GM21529 (cell line): ENCODE data around the gene PJA2.
"Not testable (repeated sequence)": the region's sequence is repeated elsewhere in the genome, so short reads cannot be mapped to it uniquely, and the experiment has no call there.

Experiments used
- ATAC-seq: cut with Tn5 transposase; IDR thresholded peaks from one replicate; pipeline ENCODE4 v1.9.1; 2021; ENCODE audit not compliant: unreplicated experiment

Gene PJA2

GRCh38 chr5:109409844-109410388 is at the start of gene PJA2:
Gene PJA2 (minus strand): TSS chr5:109409974. CDS start chr5:109383433, 26,541 bp downstream.
- peak; percentile 81 for ATAC-seq

DNA sequence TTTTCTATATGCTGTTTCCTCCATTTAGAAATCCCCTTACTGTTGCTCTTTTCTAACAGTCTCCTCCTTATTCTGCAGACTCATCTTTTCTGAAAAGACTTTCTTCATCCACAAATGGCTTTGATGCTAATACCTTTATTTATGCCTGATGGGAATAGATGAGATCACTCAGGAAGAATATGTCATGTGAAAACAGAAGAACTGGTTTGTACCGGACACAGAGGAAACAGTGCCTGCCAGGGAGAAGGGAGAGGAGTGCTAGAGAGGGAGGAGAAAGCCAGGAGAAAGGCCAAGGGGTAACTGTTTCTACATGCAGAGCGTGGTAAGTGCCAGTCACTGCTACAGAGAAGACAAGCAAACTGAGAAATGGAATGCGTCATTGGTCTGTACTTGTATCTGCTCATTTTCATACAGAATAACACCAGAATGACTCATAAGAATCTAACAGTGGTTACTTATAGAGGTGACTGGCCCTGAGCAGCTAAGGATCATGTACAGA is 45.9 kb upstream of the PJA2 start:
- ATAC-seq, result peak; percentile 100

DNA sequence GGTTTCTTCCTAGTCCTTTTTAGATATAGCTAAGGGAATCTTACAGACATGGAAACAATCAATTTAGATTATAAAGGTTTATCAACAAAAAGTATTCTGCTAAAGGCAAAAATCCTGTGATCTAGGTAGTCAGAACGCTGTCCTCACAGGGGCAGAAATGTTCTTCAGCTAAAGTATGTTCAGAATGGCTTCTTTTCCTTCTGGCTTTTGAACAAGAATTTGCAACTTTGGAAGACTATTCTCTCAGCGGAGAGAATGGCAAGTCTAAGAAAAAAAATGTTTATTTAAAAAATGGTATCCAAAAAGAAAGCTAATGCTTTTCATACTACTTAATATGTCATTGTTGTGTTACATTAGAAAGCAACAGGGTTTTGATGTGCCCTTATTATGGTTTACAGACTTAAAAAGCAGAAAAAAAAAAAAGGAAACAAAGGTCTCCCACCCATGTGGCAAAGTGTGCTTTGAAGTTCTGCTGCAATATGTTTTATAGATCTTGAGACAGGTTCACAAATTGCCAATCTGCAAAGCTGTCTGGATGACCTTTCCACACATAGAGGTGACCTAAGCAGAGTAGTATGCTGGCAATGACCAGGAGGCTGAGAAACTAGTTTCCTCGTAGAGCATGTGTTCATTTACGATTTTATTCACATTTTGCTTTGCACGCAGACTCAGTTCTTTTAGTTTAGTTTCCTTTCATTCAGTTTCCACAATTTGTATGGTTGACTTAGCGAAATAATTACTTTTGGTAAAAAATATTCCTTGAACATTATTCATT is 45.1 kb upstream of the PJA2 start:
- ATAC-seq, result no peak

- ATAC-seq, result no peak
Measured at GRCh38 chr5:109453251-109453650, 43.5 kb upstream of the PJA2 start.

- ATAC-seq, result no peak
Measured at GRCh38 chr5:109452661-109453060, 42.9 kb upstream of the PJA2 start.

DNA sequence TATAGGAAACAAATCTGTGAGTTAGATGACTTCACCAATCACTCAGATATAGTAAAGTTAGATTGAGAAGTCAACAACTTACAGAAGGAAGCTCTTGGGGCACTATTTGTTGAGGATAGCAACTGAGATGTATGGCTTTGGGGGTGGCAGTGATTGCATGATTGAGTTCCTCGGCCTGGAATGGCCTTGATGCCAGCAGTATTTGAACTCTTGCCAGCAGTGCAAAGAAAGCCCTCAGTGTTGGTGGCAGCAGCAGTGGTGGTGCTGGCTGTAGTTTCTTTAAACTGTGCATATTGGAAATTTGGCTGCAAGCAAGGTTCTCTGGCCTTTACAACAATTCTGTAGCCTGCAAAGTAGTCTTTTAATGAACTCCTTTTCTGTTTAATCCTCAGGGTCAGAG is 41.4 kb upstream of the PJA2 start:
- ATAC-seq, result no peak

DNA sequence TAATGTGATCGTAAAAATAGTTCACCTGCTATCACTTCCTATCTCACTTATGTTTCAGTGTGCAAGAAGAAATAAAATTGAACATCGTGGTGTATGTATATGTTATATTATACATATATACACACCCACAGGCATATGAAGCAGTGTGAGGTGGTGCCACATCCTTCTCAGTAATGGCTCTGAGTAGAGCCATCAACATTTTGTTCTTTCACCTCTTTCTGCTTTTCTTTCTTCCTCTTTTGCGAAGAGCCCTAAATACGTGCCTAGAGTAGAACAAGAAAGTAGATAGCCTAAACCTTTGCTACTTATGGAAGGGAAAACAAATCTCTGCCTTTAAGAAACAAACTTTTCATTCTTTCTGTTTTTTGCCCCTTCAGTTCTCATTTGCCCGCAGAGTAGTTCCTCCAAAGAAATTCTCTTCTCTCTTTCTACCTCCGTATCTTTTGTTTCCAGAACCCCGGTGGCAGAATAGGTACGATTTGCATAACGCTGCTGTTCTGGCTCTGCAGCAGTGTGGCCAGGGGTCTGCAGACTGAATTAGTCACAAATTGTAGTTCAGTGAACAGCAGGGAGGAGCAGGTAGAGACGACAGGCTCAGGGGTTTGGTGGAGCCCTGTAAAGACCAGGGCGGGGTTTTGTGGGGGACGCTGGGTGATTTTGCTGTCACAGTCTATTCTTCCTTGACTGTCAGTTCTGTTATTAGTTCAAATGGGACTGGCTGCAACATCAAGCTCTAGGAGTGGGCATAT is 40.5 kb upstream of the PJA2 start:
- peak; percentile 77 for ATAC-seq

DNA sequence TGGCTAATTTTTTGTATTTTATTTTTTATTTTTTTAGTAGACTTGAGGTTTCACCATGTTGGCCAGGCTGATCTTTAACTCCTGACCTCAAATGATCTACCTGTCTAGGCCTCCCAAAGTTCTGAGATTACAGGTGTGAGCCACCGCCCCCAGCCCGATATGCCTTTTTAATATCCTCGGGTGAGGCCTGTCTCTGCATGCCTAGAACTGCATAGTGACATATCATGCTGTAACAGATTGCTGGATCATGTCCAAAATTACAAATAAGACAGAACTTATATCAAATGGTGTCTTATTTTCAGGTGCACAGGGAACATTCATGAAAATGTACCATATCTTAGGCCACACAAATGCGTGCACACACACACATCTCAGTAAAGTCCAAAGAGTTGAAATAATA is 39.1 kb upstream of the PJA2 start:
- ATAC-seq, result no peak

DNA sequence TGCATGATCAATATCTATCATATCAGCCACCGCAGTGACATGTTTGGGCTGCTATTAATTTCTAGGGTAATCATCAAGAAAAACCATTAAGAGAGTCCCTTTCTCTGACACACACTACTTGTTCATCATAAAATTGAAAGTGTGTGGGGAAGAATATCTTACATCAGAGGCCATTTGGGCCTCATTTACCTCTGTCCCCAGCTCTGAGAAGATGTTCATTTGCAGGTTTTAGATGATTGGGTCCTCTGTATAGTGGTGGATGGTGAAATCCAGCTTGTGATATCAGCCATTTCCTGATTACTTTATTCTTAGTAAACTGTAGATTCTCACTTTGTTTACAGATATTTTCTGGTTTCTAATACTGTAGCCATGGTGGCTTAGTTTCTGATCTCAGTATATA is 29.8 kb upstream of the PJA2 start:
- no peak for ATAC-seq

GRCh38 chr5:109426075-109426474 is 16.3 kb upstream of the PJA2 start:
- ATAC-seq, result no peak

- not testable (repeated sequence) for ATAC-seq
Measured at GRCh38 chr5:109425521-109425920, 15.7 kb upstream of the PJA2 start.

DNA sequence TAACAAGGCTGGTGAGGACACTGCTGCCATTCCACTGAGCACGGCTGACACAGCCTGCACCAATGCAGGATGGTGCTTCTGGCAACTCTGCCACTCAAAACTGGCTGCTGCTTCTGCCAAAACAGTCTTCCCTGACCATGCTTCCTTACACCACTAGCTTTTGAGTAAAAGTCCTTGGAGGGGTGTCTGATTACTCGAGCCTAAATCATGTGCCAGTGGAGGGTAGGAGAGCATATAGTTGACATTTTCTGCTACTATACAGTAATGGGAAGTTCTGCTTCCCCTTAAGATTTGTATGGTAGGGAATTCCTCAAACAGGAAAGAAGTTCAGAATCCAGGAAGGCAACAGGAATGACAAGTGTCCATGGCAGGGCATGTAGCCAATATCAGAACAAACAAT is 12.2 kb upstream of the PJA2 start:
- ATAC-seq, result no peak

DNA sequence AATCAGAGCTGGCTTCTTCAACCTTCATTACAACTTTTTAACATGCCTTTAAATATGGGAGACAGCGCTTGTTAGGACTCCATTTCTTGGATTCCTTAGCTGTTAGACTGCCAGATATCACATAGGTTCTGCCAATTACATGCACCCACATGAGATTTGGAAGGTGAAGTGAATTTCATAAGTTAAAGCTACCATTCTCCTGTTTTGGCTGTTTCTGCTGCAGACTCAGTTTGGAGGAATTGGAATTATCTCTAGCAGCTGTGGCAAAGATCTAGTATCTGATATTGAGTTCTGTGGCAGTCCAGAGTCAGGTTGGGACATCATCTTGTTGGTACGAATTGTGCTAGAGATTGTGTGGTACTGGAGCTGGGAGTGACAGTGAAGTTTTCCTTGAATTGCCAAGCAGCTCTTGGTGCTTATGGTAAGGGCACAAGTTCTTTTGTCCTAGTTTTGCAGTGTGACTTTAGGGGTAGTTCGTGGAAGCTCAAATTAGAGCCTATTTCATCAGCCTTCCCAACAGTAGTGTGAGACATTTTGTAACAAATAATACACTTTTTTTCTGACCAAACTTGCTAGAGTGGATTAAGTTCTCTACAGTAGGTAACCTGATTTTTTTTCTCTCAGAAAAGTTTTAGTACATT is 9.1 kb upstream of the PJA2 start:
- ATAC-seq, result no peak

- no peak for ATAC-seq
Measured at GRCh38 chr5:109416882-109417281, 7.1 kb upstream of the PJA2 start.

DNA sequence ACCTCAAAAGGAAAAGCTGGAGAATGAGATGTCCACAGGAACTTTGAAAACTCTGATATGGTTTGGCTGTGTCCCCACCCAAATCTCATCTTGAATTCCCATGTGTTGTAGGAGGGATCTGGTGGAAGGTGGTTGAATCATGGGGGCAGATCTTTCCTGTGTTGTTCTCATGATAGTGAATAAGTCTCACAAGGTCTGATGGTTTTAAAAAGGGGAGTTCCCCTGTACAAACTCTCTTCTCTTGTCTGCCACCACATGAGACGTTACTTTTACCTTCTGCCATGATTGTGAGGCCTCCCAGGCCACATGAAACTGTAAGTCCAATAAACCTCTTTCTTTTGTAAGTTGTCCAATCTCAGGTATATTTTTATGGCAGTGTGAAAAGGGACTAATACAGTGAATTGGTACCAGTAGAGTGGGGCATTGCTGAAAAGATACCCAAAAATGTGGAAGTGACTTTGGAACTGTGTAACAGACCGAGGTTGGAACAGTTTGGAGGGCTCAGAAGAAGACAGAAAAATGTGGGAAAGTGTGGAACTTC is 4.2 kb upstream of the PJA2 start:
- ATAC-seq, result not testable (repeated sequence)

GRCh38 chr5:109413458-109413857 is 3.7 kb upstream of the PJA2 start:
- ATAC-seq, result no peak

DNA sequence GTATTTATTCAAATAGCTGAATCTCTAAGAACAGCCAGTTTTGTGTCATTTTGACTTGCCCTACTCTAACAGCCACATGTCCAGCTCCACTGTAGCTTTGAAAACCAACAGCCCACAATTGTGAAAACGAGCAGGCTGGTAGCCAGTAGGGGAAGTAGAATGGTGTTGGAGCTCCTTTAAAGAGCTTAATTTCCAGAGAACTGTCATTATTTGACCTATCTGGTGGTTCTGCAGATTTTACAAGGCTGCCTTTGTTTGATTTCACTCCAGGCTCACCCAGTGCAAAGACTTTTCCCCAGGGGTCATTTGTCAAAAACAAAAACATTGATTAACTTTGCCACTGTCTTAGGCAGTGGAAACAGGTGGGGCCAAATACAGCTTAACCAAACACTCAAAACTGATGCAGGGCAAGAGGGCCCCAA is 3.2 kb upstream of the PJA2 start:
- ATAC-seq, result no peak

DNA sequence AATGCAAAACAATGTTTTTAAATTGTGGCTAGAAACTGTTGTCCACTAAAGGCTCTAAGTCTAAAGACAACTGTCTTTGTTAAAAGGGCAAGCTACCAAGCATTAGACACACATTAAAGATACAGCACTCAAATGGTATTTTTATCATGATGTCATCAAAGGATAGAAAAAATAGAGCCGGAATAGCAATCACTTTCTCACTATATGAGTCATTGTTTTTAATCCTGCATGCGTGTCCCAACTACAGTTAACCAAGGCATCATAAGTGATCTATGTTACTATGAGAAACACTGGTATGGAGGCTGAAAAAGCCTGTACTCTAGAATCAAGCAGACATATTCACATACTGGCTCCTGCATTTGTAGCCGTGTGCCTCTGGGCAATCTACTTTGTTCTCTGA is 1.9 kb upstream of the PJA2 start:
- ATAC-seq, result no peak

GRCh38 chr5:109411149-109411514 is 1.4 kb upstream of the PJA2 start:
- no peak for ATAC-seq

- ATAC-seq, result peak; percentile 12
Measured at GRCh38 chr5:109410389-109411148, 795 bp upstream of the PJA2 start.
